GM15510 (cell line): ENCODE data around the gene EVL.

Experiments used
- POLR2A ChIP-seq: IDR thresholded peaks from 3 replicates; pipeline ENCODE4 v1.6.1; 2011; ENCODE audit warnings: borderline replicate concordance; ENCODE audit not compliant: insufficient read length; ENCODE audit errors: extremely low read depth

The EVL gene

GRCh38 chr14:100187247-100187833, 122.1 kb downstream of the EVL start:
- no peak for TF ChIP-seq POLR2A

GRCh38 chr14:100188392-100189030, 123.3 kb downstream of the EVL start:
- no peak for TF ChIP-seq POLR2A

DNA sequence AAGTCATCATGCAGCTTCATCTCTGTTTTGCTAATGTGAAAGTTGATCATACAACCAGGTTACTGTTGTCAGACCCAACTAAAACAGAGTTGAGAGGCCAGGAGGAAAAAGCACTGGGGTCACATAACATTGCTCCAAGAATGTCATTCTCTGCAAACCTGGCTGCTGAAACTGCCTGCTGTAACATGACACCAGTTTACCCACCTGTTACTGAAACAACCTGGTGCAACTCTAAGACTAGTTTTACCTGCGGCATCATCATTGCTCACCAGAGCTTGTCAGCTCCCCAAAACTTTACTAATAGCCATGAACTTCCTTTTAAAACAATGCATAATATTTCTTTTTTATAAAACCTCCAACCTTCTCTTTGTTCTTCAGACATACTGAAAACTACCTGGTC, 124.9 kb downstream of the EVL start:
- TF ChIP-seq POLR2A: no peak

DNA sequence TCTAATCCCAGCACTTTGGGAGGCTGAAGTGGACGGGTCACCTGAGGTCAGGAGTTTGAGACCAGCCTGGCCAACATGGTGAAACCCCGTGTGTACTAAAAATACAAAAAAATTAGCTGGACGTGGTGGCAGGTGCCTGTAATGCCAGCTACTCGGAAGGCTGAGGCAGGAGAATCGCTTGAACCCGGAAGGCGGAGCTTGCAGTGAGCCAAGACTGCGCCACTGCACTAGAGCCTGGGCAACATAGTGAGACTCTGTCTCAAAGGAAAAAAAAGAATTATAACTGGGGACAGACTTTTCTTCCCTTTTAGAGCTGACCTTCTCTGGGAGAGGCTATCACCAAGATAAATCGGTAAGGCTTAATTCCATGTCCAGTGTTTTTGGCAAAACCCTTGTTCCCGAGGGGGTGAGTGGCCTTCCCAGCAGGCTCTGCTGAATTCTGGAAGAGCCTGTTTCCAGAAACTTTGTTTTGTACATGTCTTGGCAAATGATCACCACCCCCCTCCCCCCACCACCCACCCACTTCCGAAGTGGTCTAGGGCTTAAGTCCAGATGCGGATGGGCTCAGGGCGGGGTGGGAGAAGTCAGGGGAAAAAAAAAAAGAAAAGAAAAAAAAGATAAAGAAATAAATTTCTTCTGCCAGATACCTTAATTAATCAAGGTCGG, 126.5 kb downstream of the EVL start:
- no peak for TF ChIP-seq POLR2A

DNA sequence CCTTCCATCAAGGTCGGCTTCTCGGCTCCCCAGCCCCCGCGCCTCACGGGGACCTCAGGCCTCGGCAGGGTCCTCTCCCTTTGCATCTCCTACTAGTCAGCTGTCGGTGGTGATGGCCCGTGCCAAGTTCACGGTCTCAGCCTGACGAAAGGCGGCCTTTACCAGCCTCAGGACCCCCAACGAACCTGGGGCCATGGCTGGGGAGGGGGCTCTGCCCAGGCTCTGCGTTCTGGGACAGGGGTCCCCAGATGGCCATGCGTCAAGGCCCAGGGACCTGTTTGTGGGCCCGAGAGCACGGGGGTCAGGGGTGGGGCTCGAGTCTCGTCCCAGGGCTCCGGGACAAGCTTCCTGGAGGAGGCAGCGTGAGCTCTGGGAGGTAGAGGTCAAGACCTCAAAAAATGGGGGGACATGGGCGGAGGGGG, 127.0 kb downstream of the EVL start:
- TF ChIP-seq POLR2A: no peak

DNA sequence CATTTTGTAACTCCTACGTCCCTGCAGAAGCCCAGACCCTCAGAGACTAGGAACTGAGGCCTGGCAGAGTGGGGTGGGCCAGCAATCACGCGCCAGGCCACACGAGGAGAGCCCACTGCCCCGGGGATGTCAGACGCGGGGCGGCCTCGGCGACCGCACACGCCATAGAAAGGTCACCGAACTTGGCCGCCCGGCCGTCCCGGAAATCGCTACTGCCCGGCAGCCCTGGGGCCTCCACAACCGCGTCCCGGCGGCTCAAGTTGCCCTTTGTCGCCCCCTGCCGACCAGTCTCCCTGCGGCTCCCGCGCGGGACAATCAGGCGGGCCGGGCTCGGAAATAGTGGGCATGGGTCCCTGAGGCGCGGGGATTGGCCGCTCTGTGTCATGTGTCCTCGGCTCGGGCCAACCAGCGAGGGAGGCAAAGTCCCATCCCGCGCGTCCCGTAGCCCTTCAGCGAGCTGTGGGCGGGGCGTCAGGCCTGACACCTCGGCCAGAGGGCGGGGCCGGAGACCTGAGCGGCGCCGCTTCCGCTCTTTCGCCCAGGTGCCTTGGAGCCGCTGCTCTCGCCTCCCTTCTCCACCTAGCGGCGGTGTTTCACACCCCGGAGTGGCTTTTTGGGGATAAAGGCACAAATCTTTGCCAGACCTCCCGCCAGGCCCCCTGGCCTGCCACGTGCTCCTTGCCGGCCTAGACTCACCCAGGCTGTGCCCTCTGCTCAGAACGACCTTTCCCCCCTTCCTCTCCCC, 127.6 kb downstream of the EVL start:
- TF ChIP-seq POLR2A: peak; percentile 46
